ENCODE measurements around the gene LRCH1. TPM values are rescaled to one million over a fixed set of nuclear protein-coding genes. Genes with fewer than 3 reads are reported as not detected.

Gene LRCH1
- total RNA-seq, 4 donors from 2014 or later = 13.6 to 29.7 (median 18.5) TPM

GRCh38 chr13:46544811-46545210 is 8.2 kb upstream of the LRCH1 start:
- DNase-seq = no peak
- H3K4me3 ChIP-seq = no peak overlapping the region
- H3K4me1 ChIP-seq = no peaks in the 10 kb centered on the region
- no peaks in the 10 kb centered on the region for H3K9me3 ChIP-seq
- no peaks in the 10 kb centered on the region for H3K27me3 ChIP-seq
- no peak overlapping the region for H3K27ac ChIP-seq
- no peaks in the 10 kb centered on the region for H3K36me3 ChIP-seq
- TF ChIP-seq, protein P1, sequence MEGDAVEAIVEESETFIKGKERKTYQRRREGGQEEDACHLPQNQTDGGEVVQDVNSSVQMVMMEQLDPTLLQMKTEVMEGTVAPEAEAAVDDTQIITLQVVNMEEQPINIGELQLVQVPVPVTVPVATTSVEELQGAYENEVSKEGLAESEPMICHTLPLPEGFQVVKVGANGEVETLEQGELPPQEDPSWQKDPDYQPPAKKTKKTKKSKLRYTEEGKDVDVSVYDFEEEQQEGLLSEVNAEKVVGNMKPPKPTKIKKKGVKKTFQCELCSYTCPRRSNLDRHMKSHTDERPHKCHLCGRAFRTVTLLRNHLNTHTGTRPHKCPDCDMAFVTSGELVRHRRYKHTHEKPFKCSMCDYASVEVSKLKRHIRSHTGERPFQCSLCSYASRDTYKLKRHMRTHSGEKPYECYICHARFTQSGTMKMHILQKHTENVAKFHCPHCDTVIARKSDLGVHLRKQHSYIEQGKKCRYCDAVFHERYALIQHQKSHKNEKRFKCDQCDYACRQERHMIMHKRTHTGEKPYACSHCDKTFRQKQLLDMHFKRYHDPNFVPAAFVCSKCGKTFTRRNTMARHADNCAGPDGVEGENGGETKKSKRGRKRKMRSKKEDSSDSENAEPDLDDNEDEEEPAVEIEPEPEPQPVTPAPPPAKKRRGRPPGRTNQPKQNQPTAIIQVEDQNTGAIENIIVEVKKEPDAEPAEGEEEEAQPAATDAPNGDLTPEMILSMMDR (IDR thresholded peaks at IDR 0.05) = no peak
- no peak for TF ChIP-seq POLR2A (IDR thresholded peaks at IDR 0.05)

DNA sequence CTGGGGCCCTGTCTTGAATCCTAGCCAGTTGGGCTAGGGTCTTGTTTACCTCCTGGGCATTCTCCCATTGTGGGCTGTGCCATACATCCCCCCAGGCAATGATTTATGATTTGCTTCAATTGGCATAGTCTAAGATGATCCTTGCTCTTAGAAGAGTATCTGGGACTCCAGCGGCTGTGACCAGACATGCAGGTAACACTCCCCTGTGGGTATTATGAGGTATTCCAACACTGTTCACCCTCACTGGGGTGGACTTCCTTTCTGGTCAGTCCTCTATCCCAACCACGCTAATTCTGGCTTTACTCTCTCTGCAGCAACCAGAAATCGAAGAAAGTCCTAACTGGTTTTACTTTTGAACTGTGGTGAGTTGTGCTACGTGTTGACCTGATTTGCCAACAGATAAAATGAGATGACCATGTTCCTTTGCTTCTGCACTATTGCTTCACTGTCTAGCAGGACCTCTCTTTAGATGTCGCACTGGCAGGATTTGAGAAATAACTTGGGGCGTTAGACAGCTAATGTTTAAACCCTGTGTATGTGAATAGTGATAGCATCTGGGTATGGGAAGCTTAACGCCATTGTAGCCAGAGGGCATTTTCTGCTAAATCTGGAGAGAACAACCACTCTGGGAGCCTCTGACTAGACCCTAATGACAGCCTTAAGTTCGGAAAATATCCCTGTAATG is 6.7 kb upstream of the LRCH1 start:
- H3K27me3 ChIP-seq = no peaks in the 10 kb centered on the region
- DNase-seq = no peak
- TF ChIP-seq POLR2A (IDR thresholded peaks at IDR 0.05) = no peak
- H3K4me3 ChIP-seq = no peak overlapping the region
- no peaks in the 10 kb centered on the region for H3K36me3 ChIP-seq
- no peaks in the 10 kb centered on the region for H3K9me3 ChIP-seq
- H3K27ac ChIP-seq = no peak overlapping the region
- no peaks in the 10 kb centered on the region for H3K4me1 ChIP-seq

GRCh38 chr13:46550822-46551221 is 2.1 kb upstream of the LRCH1 start:
- no peaks in the 10 kb centered on the region for H3K27me3 ChIP-seq

GRCh38 chr13:46551410-46552302 is 1.3 kb upstream of the LRCH1 start:
- DNase-seq = peak; percentile 84 to 94 (median 87)
- peaks cover 8 to 27% (median 11%) of the 10 kb centered on the region in 4 donors for H3K4me1 ChIP-seq
- H3K27me3 ChIP-seq = no peaks in the 10 kb centered on the region
- TF ChIP-seq POLR2A (IDR thresholded peaks at IDR 0.05) = no peak
- TF ChIP-seq, protein P1 (IDR thresholded peaks at IDR 0.05) = peak; percentile 79 to 91 (median 84)
- H3K27ac ChIP-seq = peak overlapping the region in 3 of 4 donors; percentile 82 to 93 (median 91)
- no peaks in the 10 kb centered on the region for H3K9me3 ChIP-seq
- peak overlapping the region; percentile 88 to 94 (median 89) for H3K4me3 ChIP-seq
- H3K36me3 ChIP-seq = no peaks in the 10 kb centered on the region

More at GRCh38 chr13:46550822-46551221, 2.1 kb upstream of the LRCH1 start:
- Histone ChIP-seq H3K9me3 (no peaks in the 10 kb centered on the region), H3K27ac (no peak overlapping the region), H3K4me3 (no peak overlapping the region), H3K4me1 (peaks cover 8 to 19% (median 11%) of the 10 kb centered on the region in 4 donors), H3K36me3 (no peaks in the 10 kb centered on the region)
- TF ChIP-seq POLR2A (IDR thresholded peaks at IDR 0.05) = no peak
- TF ChIP-seq, protein P1 (IDR thresholded peaks at IDR 0.05) = no peak
- no peak for DNase-seq

DNA sequence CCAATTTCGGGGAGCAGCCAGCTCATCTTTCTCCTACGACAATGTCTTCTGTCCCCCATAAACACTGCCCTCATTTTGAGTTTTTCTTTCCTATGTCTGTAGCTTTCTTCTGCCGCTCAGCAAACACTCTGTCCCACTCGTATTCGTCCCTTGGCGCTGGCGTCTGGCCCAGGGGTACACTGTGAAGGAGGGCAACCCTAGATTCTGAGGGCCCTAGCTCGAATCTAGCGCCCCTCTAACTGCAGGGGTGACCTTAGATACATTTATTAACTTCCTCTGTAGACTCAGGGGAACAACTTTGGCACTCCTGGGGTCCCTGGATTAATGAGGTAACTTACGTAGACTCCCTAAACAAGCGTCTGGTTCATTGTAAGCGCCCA is 677 bp upstream of the LRCH1 start:
- no peak for DNase-seq
- Histone ChIP-seq H3K4me3 (peak overlapping the region; percentile 88 to 94 (median 89)), H3K4me1 (peaks cover 8 to 27% (median 11%) of the 10 kb centered on the region in 4 donors), H3K9me3 (no peaks in the 10 kb centered on the region), H3K27me3 (no peaks in the 10 kb centered on the region), H3K36me3 (no peaks in the 10 kb centered on the region), H3K27ac (peak overlapping the region in 3 of 4 donors; percentile 82 to 93 (median 91))
- no peak for TF ChIP-seq POLR2A (IDR thresholded peaks at IDR 0.05)
- TF ChIP-seq, protein P1 (IDR thresholded peaks at IDR 0.05) = no peak

DNA sequence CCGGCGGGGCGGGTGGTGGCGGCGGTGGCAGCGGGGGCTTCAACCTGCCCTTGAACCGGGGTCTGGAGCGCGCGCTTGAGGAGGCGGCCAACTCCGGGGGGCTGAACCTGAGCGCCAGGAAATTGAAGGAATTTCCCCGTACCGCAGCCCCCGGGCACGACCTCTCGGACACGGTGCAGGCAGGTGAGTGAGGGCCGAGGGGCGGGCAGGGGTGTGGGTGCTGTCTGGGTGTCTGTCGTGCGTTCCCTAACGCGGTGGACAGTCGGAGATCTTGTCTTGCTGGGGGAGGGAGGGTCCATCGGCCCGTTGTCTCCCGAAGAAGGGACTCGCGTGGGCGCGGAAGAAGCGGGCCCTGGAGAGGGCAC is 533 bp downstream of the LRCH1 start:
- H3K27ac ChIP-seq = peak overlapping the region; percentile 82 to 93 (median 88)
- peak in 1 of 3 donors; percentile 56 for DNase-seq
- no peaks in the 10 kb centered on the region for H3K9me3 ChIP-seq
- peak overlapping the region; percentile 88 to 94 (median 89) for H3K4me3 ChIP-seq
- TF ChIP-seq, protein P1 (IDR thresholded peaks at IDR 0.05) = no peak
- TF ChIP-seq POLR2A (IDR thresholded peaks at IDR 0.05) = no peak
- no peaks in the 10 kb centered on the region for H3K27me3 ChIP-seq
- H3K4me1 ChIP-seq = peaks cover 8 to 27% (median 11%) of the 10 kb centered on the region in 4 donors
- no peaks in the 10 kb centered on the region for H3K36me3 ChIP-seq
